Parathyroid adenoma (tissue), 2 donors: ENCODE results near the gene CACNA1D.

Experiments
- H2AFZ ChIP-seq: fragments of 300-600 bp; sonication (generic); one replicate; pipeline ENCODE4 v1.7.0; 2017; ENCODE audit warnings: antibody characterized with exemption, mild to moderate bottlenecking
- H3K27ac ChIP-seq: fragments of 300-600 bp; sonication (generic); one replicate; pipeline ENCODE4 v1.7.0; 2017
- H3K27me3 ChIP-seq: fragments of 300-600 bp; sonication (generic); one replicate; pipeline ENCODE4 v1.7.0; 2017; ENCODE audit warnings: low read length; ENCODE audit not compliant: control insufficient read depth, insufficient read depth
- H3K36me3 ChIP-seq: fragments of 300-600 bp; sonication (generic); one replicate; pipeline ENCODE4 v1.7.0; 2017; ENCODE audit warnings: low read length; ENCODE audit not compliant: control insufficient read depth, insufficient read depth
- H3K4me1 ChIP-seq: fragments of 300-600 bp; sonication (generic); one replicate; pipeline ENCODE4 v1.7.0; 2017; ENCODE audit warnings: control low read depth
- H3K4me2 ChIP-seq: fragments of 300-600 bp; sonication (generic); one replicate; pipeline ENCODE4 v1.7.0; 2017; ENCODE audit warnings: low read length
- H3K4me3 ChIP-seq: fragments of 300-600 bp; sonication (generic); one replicate; pipeline ENCODE4 v1.7.0; 2017; ENCODE audit warnings: low read depth, low read length
- H3K79me2 ChIP-seq: fragments of 300-600 bp; sonication (generic); one replicate; pipeline ENCODE4 v1.7.0; 2017; ENCODE audit warnings: control low read depth
- H3K9ac ChIP-seq: fragments of 300-600 bp; sonication (generic); one replicate; pipeline ENCODE4 v1.7.0; 2017; ENCODE audit warnings: mild to moderate bottlenecking
- H3K9me3 ChIP-seq: fragments of 300-600 bp; sonication (generic); one replicate; pipeline ENCODE4 v1.7.0; 2017; ENCODE audit warnings: low read length; ENCODE audit not compliant: control insufficient read depth
- TF ChIP-seq, protein P1 (sequence below): fragments of 300-600 bp; sonication (generic); IDR thresholded peaks from one replicate; pipeline ENCODE4 v1.7.0; 2017; ENCODE audit warnings: antibody characterized with exemption, mild to moderate bottlenecking
- donor health status: primary hyperparathyroidism.

CACNA1D gene

GRCh38 chr3:53486961-53487654 lies 7.3 kb upstream of the CACNA1D start:
- H3K9ac ChIP-seq, result no peak overlapping the region
- H3K36me3 ChIP-seq, result no peaks in the 10 kb centered on the region
- no peak overlapping the region for H3K4me2 ChIP-seq
- H3K79me2 ChIP-seq, result no peaks in the 10 kb centered on the region
- no peaks in the 10 kb centered on the region for H3K4me1 ChIP-seq
- TF ChIP-seq, protein P1, sequence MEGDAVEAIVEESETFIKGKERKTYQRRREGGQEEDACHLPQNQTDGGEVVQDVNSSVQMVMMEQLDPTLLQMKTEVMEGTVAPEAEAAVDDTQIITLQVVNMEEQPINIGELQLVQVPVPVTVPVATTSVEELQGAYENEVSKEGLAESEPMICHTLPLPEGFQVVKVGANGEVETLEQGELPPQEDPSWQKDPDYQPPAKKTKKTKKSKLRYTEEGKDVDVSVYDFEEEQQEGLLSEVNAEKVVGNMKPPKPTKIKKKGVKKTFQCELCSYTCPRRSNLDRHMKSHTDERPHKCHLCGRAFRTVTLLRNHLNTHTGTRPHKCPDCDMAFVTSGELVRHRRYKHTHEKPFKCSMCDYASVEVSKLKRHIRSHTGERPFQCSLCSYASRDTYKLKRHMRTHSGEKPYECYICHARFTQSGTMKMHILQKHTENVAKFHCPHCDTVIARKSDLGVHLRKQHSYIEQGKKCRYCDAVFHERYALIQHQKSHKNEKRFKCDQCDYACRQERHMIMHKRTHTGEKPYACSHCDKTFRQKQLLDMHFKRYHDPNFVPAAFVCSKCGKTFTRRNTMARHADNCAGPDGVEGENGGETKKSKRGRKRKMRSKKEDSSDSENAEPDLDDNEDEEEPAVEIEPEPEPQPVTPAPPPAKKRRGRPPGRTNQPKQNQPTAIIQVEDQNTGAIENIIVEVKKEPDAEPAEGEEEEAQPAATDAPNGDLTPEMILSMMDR, result no peak
- no peak overlapping the region for H3K27ac ChIP-seq
- no peak overlapping the region for H2AFZ ChIP-seq
- no peak overlapping the region for H3K4me3 ChIP-seq
- H3K9me3 ChIP-seq, result no peaks in the 10 kb centered on the region
- no peaks in the 10 kb centered on the region for H3K27me3 ChIP-seq

DNA sequence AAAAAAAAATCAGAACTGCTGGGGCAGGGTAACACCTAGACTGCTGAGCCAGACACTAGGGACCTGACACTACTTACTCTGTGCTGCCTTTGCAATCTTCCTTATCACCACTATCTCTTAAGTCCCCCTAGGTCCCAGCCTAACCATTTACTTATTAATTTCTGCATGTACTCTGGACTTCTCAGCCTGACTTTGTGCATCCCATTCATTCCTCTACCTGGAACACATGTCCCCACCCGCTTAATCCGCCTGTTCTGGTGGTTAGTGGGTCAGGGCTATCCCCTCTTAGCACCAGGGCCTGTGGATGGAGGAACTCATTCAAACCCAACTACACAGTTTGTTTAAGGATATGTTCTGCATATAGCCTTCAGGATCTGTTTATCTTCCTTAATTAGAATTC lies 5.0 kb upstream of the CACNA1D start:
- Histone ChIP-seq H3K4me1 (no peaks in the 10 kb centered on the region), H3K4me2 (no peak overlapping the region), H3K4me3 (no peak overlapping the region), H3K36me3 (no peaks in the 10 kb centered on the region), H3K27ac (no peak overlapping the region), H3K27me3 (no peaks in the 10 kb centered on the region), H2AFZ (no peak overlapping the region), H3K9me3 (no peaks in the 10 kb centered on the region), H3K9ac (no peak overlapping the region), H3K79me2 (no peaks in the 10 kb centered on the region)
- TF ChIP-seq, protein P1, result no peak

DNA sequence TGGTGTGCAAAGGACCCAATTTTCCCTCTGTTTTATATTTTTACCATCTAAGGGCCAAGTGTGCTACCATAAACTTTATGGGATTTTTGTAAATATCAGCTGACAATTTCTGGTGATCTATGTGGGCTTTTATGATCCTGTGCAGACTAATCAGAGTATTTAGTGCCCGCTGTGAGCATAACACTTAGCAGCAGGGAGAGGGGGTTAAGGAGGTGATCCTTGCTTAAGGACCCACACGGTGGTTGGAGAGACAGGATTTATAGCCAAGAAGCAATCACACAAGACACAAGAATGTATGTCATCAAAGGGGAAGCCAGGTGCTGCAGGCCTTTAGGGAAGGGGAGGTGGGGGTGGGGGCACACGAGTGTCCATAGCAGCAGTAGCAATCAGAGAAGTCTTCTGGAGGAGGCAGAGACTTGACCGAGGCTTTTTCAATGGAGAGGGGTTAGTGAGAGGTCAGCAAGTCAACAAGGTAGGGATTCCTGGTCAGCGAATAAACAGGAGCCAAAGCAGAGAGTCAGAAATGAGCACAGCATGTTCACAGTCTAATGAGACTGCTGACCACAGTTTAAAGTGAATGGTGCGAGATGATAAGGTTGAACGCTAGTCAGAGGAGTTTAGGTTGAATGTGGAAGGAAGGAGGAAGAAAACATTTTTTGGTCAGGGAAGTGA lies 4.5 kb upstream of the CACNA1D start:
- Histone ChIP-seq H3K4me2 (peak overlapping the region; percentile 20), H3K4me3 (no peak overlapping the region), H2AFZ (no peak overlapping the region), H3K27me3 (no peaks in the 10 kb centered on the region), H3K9ac (no peak overlapping the region), H3K27ac (no peak overlapping the region), H3K36me3 (no peaks in the 10 kb centered on the region), H3K4me1 (no peaks in the 10 kb centered on the region), H3K9me3 (no peaks in the 10 kb centered on the region), H3K79me2 (no peaks in the 10 kb centered on the region)
- TF ChIP-seq, protein P1, result no peak

- Histone ChIP-seq H3K4me3 (no peak overlapping the region), H3K4me1 (peaks cover 3% of the 10 kb centered on the region), H3K9ac (no peak overlapping the region), H3K9me3 (no peaks in the 10 kb centered on the region), H3K27ac (no peak overlapping the region), H3K36me3 (no peaks in the 10 kb centered on the region), H3K4me2 (no peak overlapping the region), H2AFZ (no peak overlapping the region), H3K27me3 (no peaks in the 10 kb centered on the region), H3K79me2 (no peaks in the 10 kb centered on the region)
- TF ChIP-seq, protein P1, result no peak
These were observed 3.9 kb upstream of the CACNA1D start for GRCh38 chr3:53490459-53490968.
